Peyer's patch (tissue), 4 donors: Measurements from ENCODE around the gene HMOX1. TPM values are rescaled to one million over a fixed set of nuclear protein-coding genes. Genes with fewer than 3 reads are reported as not detected.

ENCODE experiments used
- DNase-seq, 3 donors: peaks; one replicate each; pipeline ENCODE4 v3.0.0-alpha.2; 2017 to 2019
- H3K27ac ChIP-seq, 4 donors: fragments of 200-600 bp; sonication (generic); one replicate each; pipeline ENCODE4 v1.5.1; 2016 to 2019
- H3K27me3 ChIP-seq, 2 donors: fragments of 200-600 bp; sonication (generic); one replicate each; pipeline ENCODE4 v1.5.1; 2019
- H3K36me3 ChIP-seq, 3 donors: fragments of 200-600 bp; sonication (generic); one replicate each; pipeline ENCODE4 v1.5.1; 2016 to 2019
- H3K4me1 ChIP-seq, 4 donors: fragments of 200-600 bp; sonication (generic); one replicate each; pipeline ENCODE4 v1.5.1; 2016 to 2019
- H3K4me3 ChIP-seq, 4 donors: fragments of 200-600 bp; sonication (generic); 1 replicate in 3 of 4; 2 replicates in 1 of 4; pipeline ENCODE4 v1.5.1; 2016 to 2019; ENCODE audit warnings: mild to moderate bottlenecking in 1 of 4
- H3K9me3 ChIP-seq, 4 donors: fragments of 200-600 bp; sonication (generic); one replicate each; pipeline ENCODE4 v1.5.1; 2016 to 2019; ENCODE audit warnings: mild to moderate bottlenecking in 1 of 4
- POLR2A ChIP-seq, 2 donors: fragments of 450-650 bp; IDR thresholded peaks; one replicate each; pipeline ENCODE4 v1.5.1; 2017; ENCODE audit warnings: antibody characterized with exemption in 2 of 2, mild to moderate bottlenecking in 2 of 2, moderate library complexity in 2 of 2
- total RNA-seq, 4 donors: library from RNA; depleted of rRNA; stranded (reverse); fragments of >200 nt; gene quantifications; one replicate each; pipeline ENCODE4 v1.1.0, GENCODE V29; 2016
- TF ChIP-seq, protein P1 (sequence below), 6 experiments: fragments of 450-650 bp in 4 of 6; fragments of 200-600 bp in 2 of 6; sonication (generic) in 1 of 6; IDR thresholded peaks; one replicate each; pipeline ENCODE4 v1.5.1; 2017 to 2019; ENCODE audit warnings: antibody characterized with exemption in 6 of 6, mild to moderate bottlenecking in 3 of 6, moderate library complexity in 1 of 6

Gene HMOX1
- total RNA-seq, 4 donors from 2014 or later = 27.2 to 64.5 (median 46.7) TPM

DNA sequence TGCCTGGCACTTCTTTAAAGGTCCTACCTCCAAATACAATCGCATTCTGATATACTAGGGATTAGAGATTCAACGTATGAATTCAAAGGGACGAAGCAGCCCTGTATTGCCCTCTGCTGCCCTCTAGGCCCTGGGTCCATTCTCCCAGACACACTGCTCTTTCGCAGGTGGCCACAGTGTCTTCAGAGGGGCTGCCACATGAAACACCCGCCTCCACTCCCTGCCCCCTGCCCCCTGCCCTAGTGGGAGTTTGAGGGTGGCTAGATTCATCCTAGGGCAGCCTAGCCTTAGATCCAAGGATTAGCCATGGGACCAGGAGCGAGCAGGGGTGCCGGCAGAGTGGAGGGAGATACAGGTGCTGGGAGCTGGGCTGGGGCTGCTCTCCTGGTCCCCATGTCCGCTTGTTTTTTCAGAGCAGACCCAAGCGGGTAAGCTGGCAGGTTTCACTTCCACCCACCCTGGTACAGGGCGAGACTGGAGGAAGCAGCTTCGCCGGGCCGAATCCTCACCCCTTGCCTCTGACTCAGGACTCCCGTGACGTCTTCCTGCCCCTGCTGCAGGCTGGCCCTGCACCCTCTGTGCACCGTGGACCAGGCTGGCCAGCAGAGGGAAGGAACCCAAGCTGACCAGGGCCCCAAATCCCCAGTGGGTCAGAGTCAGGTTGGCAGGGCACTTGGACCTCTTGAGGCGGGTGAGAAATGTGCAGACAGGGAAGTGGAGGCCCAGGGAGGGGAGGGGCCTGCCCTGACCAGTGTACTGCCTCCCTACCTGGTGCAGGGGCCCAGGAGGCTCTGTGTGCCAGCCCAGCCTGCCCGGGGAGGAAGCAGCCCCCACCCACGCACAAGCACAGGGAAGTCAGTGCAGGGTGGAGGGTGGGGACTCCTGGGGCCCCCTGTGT is 28.4 kb upstream of the HMOX1 start:
- TF ChIP-seq POLR2A (IDR thresholded peaks at IDR 0.05) = no peak
- TF ChIP-seq, protein P1, sequence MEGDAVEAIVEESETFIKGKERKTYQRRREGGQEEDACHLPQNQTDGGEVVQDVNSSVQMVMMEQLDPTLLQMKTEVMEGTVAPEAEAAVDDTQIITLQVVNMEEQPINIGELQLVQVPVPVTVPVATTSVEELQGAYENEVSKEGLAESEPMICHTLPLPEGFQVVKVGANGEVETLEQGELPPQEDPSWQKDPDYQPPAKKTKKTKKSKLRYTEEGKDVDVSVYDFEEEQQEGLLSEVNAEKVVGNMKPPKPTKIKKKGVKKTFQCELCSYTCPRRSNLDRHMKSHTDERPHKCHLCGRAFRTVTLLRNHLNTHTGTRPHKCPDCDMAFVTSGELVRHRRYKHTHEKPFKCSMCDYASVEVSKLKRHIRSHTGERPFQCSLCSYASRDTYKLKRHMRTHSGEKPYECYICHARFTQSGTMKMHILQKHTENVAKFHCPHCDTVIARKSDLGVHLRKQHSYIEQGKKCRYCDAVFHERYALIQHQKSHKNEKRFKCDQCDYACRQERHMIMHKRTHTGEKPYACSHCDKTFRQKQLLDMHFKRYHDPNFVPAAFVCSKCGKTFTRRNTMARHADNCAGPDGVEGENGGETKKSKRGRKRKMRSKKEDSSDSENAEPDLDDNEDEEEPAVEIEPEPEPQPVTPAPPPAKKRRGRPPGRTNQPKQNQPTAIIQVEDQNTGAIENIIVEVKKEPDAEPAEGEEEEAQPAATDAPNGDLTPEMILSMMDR (IDR thresholded peaks at IDR 0.05) = peak; percentile 14 to 29 (median 25)
- Histone ChIP-seq H3K4me1 (peaks cover 0 to 44% (median 8%) of the 10 kb centered on the region in 4 donors), H3K27me3 (no peaks in the 10 kb centered on the region), H3K36me3 (peaks cover 0 to 6% (median 0%) of the 10 kb centered on the region in 3 donors), H3K4me3 (peak overlapping the region in 1 of 4 donors; percentile 7), H3K27ac (peak overlapping the region; percentile 56 to 88 (median 61)), H3K9me3 (no peaks in the 10 kb centered on the region)
- DNase-seq = peak in 2 of 3 donors; percentile 86 to 92

DNA sequence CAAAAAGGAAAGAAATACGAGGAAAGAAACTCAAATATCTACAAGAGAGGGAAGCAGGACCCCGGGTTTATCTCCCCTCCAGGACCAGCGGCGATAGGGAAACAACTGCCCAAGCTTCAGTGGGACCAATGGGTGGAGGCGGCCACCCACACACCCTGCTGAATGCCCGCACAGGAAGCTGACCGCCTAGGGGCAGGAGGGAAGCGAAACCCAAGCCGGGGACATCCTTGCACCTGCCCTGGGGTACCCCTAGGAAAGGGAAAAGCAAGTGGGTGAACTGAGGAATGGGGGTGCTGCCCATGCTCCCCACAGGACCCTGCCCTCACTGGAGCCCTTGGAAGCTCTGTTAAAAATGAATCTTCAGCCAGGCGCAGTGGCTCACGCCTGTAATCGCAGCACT is 27.6 kb upstream of the HMOX1 start:
- TF ChIP-seq POLR2A (IDR thresholded peaks at IDR 0.05) = no peak
- TF ChIP-seq, protein P1 (IDR thresholded peaks at IDR 0.05) = no peak
- H3K4me1 ChIP-seq = peaks cover 0 to 44% (median 8%) of the 10 kb centered on the region in 4 donors
- no peaks in the 10 kb centered on the region for H3K27me3 ChIP-seq
- H3K4me3 ChIP-seq = peak overlapping the region in 1 of 4 donors; percentile 7
- H3K36me3 ChIP-seq = peaks cover 0 to under 1% (median 0%) of the 10 kb centered on the region in 3 donors
- no peaks in the 10 kb centered on the region for H3K9me3 ChIP-seq
- DNase-seq = peak in 2 of 3 donors; percentile 65 to 70
- H3K27ac ChIP-seq = peak overlapping the region in 3 of 4 donors; percentile 56 to 88 (median 59)

DNA sequence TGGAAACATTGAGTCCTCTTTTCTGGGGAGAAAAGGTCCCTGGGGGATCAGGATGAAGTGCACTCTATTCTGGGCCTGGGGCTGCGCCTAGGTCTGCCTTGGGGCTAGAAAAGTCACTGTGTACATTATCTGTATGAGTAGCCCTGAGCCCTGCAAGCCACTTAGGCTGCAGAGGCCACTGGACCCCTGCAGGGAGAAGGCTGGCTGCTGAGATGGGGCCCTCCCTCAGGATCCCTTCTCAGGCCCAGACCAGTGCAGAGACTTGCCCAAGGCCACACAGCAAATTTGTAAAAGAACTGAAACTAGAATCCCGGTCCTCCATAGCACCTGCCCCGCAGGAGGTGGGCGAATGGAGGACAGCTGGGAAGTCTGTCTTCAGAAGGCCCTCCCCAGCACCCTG is 26.8 kb upstream of the HMOX1 start:
- Histone ChIP-seq H3K36me3 (no peaks in the 10 kb centered on the region), H3K4me1 (peaks cover 0 to 43% (median 8%) of the 10 kb centered on the region in 4 donors), H3K27ac (peak overlapping the region in 1 of 4 donors; percentile 88), H3K4me3 (no peak overlapping the region), H3K27me3 (no peaks in the 10 kb centered on the region), H3K9me3 (no peaks in the 10 kb centered on the region)
- DNase-seq = no peak
- TF ChIP-seq POLR2A (IDR thresholded peaks at IDR 0.05) = no peak
- TF ChIP-seq, protein P1 (IDR thresholded peaks at IDR 0.05) = no peak

DNA sequence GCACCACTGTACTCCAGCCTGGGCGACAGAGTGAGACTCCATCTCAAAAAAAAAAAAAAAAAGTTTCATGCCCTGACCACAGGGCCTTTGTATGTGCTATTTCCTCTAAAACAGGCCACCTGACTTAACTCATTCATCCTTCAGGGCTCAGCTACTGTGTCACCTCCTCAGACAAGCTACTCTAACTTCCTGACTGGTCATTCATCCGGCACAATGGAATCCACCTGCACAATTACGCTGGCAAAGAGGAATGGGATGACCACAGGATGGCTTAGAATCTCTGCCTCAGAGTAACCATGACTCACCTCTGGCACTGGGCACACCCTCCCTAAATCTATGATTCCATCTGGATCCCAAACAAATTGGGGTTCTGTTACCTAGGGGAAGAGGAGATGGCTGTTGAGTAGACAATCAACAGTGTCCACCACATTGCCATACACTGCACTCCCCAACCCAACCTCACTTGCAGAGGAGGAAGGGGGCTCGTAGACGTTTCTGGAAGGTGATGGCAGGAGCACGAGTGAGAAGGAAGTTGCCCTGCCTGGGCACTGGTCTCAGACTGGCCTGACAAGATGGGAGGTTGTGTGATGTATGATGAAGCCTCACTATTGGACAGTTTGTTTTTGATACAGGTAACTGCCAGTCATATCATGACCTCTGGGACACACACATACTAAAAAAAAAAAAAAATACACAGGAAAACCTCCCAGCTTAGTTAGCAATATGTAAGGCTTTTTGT is 22.8 kb upstream of the HMOX1 start:
- Histone ChIP-seq H3K4me3 (no peak overlapping the region), H3K9me3 (no peaks in the 10 kb centered on the region), H3K36me3 (no peaks in the 10 kb centered on the region), H3K4me1 (peaks cover 0 to 9% (median 5%) of the 10 kb centered on the region in 4 donors), H3K27me3 (no peaks in the 10 kb centered on the region), H3K27ac (no peak overlapping the region)
- DNase-seq = no peak
- TF ChIP-seq, protein P1 (IDR thresholded peaks at IDR 0.05) = no peak
- TF ChIP-seq POLR2A (IDR thresholded peaks at IDR 0.05) = no peak

DNA sequence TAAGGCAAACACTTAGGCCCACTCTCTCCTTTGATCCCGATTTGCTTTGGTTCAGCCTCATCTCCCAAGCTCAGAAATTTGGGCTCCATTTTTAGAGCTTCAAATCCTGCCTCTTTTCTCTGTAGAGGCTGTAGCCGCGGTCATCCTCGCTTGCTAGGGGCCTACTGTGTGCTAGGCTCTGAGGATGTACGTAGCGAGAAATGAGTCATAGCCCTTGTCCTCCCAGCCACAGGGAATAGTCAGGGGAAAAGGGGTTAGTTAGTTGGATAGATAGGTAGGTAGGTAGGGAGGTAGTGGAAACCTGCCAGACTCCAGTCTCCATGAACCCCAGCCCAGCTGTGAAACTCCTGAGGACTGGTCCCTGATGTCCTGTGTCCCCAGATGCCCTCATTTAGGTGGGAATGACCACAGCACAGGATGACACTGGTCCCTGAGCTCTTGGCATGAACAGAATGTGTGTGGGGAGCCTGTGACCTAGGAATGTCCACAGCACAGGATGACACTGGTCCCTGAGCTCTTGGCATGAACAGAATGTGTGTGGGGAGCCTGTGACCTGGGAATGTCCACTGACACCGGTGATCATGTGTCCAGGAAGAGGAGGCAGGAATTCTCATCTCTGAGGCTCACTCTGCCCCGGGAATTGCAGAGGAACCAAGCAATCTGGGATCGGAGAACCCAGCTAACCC is 21.4 kb upstream of the HMOX1 start:
- TF ChIP-seq, protein P1 (IDR thresholded peaks at IDR 0.05) = no peak
- TF ChIP-seq POLR2A (IDR thresholded peaks at IDR 0.05) = no peak

More for the DNA sequence above, 21.4 kb upstream of the HMOX1 start:
- no peak overlapping the region for H3K27ac ChIP-seq
- no peaks in the 10 kb centered on the region for H3K36me3 ChIP-seq
- DNase-seq = no peak
- no peak overlapping the region for H3K4me3 ChIP-seq
- peaks cover 0 to 16% (median 3%) of the 10 kb centered on the region in 4 donors for H3K4me1 ChIP-seq
- no peaks in the 10 kb centered on the region for H3K27me3 ChIP-seq
- no peaks in the 10 kb centered on the region for H3K9me3 ChIP-seq
